Measurements from ENCODE around the gene UFSP1.
"Not testable (repeated sequence)": the region's sequence is repeated elsewhere in the genome, so short reads cannot be mapped to it uniquely, and the experiment has no call there.

The UFSP1 gene

GRCh38 chr7:100888988-100889750, at the start of gene UFSP1:
Gene UFSP1, minus strand, starts transcription at chr7:100889715. Its CDS starts 444 bp downstream, at chr7:100889271.
- peaks cover 5 to 31% (median 25%) of the 10 kb centered on the region in 4 donors for H3K4me1 ChIP-seq
- no peaks in the 10 kb centered on the region for H3K9me3 ChIP-seq
- intact Hi-C loops (cut with DNase I; ENCODE audit: low total_unique reads) = no loop called here
- H3K27me3 ChIP-seq = peaks cover 0 to 12% of the 10 kb centered on the region in 2 donors
- no peak for TF ChIP-seq CTCF (IDR thresholded peaks at IDR 0.05)
- H3K27ac ChIP-seq = peak within 1 kb of the TSS; percentile 85 to 94
- no peak for DNase-seq
- H3K4me3 ChIP-seq = peak within 1 kb of the TSS; percentile 59 to 67
- peaks cover 42 to 48% (median 46%) of the 10 kb centered on the region in 3 donors for H3K36me3 ChIP-seq

- H3K27me3 ChIP-seq; H3K27ac ChIP-seq; intact Hi-C loops (cut with DNase I; ENCODE audit: low total_unique reads); H3K4me1 ChIP-seq; H3K36me3 ChIP-seq; H3K4me3 ChIP-seq; DNase-seq; H3K9me3 ChIP-seq: not testable (repeated sequence)
Observed at GRCh38 chr7:100936167-100936566, 46.7 kb upstream of the UFSP1 start.

- H3K9me3 ChIP-seq; H3K27ac ChIP-seq; H3K4me1 ChIP-seq; H3K36me3 ChIP-seq; H3K27me3 ChIP-seq; intact Hi-C loops (cut with DNase I; ENCODE audit: low total_unique reads); H3K4me3 ChIP-seq; DNase-seq: not testable (repeated sequence)
Observed at GRCh38 chr7:100935381-100935780, 45.9 kb upstream of the UFSP1 start.

GRCh38 chr7:100933734-100934133, 44.2 kb upstream of the UFSP1 start:
- no peaks in the 10 kb centered on the region for H3K36me3 ChIP-seq
- no peak overlapping the region for H3K27ac ChIP-seq
- no peak for DNase-seq
- no peaks in the 10 kb centered on the region for H3K9me3 ChIP-seq
- TF ChIP-seq CTCF (IDR thresholded peaks at IDR 0.05) = no peak
- H3K27me3 ChIP-seq = no peaks in the 10 kb centered on the region
- intact Hi-C loops (cut with DNase I; ENCODE audit: low total_unique reads) = no loop called here
- no peak overlapping the region for H3K4me3 ChIP-seq
- peaks cover 0 to 4% (median 0%) of the 10 kb centered on the region in 4 donors for H3K4me1 ChIP-seq

GRCh38 chr7:100929808-100930174, 40.3 kb upstream of the UFSP1 start:
- no peak for TF ChIP-seq CTCF (IDR thresholded peaks at IDR 0.05)
- intact Hi-C loops (cut with DNase I; ENCODE audit: low total_unique reads) = no loop called here
- Histone ChIP-seq H3K4me3 (no peak overlapping the region), H3K27me3 (no peaks in the 10 kb centered on the region), H3K36me3 (no peaks in the 10 kb centered on the region), H3K9me3 (no peaks in the 10 kb centered on the region), H3K27ac (no peak overlapping the region), H3K4me1 (peaks cover 0 to 4% (median 0%) of the 10 kb centered on the region in 4 donors)
- DNase-seq = no peak

- intact Hi-C loops (cut with DNase I; ENCODE audit: low total_unique reads); H3K9me3 ChIP-seq; H3K4me3 ChIP-seq; H3K4me1 ChIP-seq; H3K27me3 ChIP-seq; DNase-seq; H3K36me3 ChIP-seq; H3K27ac ChIP-seq: not testable (repeated sequence)
Observed at GRCh38 chr7:100923616-100924015, 34.1 kb upstream of the UFSP1 start.

GRCh38 chr7:100921039-100921438, 31.5 kb upstream of the UFSP1 start:
- intact Hi-C loops (cut with DNase I; ENCODE audit: low total_unique reads) = no loop called here
- H3K36me3 ChIP-seq = no peaks in the 10 kb centered on the region
- H3K9me3 ChIP-seq = no peaks in the 10 kb centered on the region
- H3K4me3 ChIP-seq = no peak overlapping the region
- H3K27ac ChIP-seq = no peak overlapping the region
- no peak for DNase-seq
- no peaks in the 10 kb centered on the region for H3K4me1 ChIP-seq
- no peak for TF ChIP-seq CTCF (IDR thresholded peaks at IDR 0.05)
- peaks cover 0 to 21% of the 10 kb centered on the region in 2 donors for H3K27me3 ChIP-seq

- peaks cover 0 to 28% of the 10 kb centered on the region in 2 donors for H3K27me3 ChIP-seq
- H3K4me3 ChIP-seq; H3K27ac ChIP-seq; H3K36me3 ChIP-seq; DNase-seq; H3K9me3 ChIP-seq; intact Hi-C loops (cut with DNase I; ENCODE audit: low total_unique reads); H3K4me1 ChIP-seq: not testable (repeated sequence)
Observed at GRCh38 chr7:100919779-100920437, 30.4 kb upstream of the UFSP1 start.

GRCh38 chr7:100919335-100919734, 29.8 kb upstream of the UFSP1 start:
- intact Hi-C loops (cut with DNase I; ENCODE audit: low total_unique reads); H3K36me3 ChIP-seq; H3K4me1 ChIP-seq; H3K9me3 ChIP-seq; H3K27ac ChIP-seq; H3K4me3 ChIP-seq; DNase-seq: not testable (repeated sequence)
- peaks cover 0 to 32% of the 10 kb centered on the region in 2 donors for H3K27me3 ChIP-seq
